Measurements from ENCODE around the gene C4BPB. TPM values are rescaled to one million over a fixed set of nuclear protein-coding genes. Genes with fewer than 3 reads are reported as not detected.

C4BPB gene
- total RNA-seq, 4 donors from 2014 or later: 1.6 to 2.7 TPM; not detected in 2

- H3K36me3 ChIP-seq: peaks cover 0 to 22% of the 10 kb centered on the region in 2 donors
- no peak overlapping the region for H3K4me3 ChIP-seq
- TF ChIP-seq POLR2A (IDR thresholded peaks at IDR 0.05): no peak
- TF ChIP-seq CTCF (IDR thresholded peaks at IDR 0.05): no peak
- no peak for TF ChIP-seq EP300 (IDR thresholded peaks at IDR 0.05)
- no peak for TF ChIP-seq POLR2AphosphoS5 (IDR thresholded peaks at IDR 0.05)
- H3K27me3 ChIP-seq: no peaks in the 10 kb centered on the region
- WGBS, 2 donors (ENCODE audit: low coverage in 1 of 2): 41 to 43% methylated on average over 2 of the region's 2 CpGs
- no peak overlapping the region for H3K27ac ChIP-seq
- no peaks in the 10 kb centered on the region for H3K9me3 ChIP-seq
- no peak for ATAC-seq
- H3K4me1 ChIP-seq: peaks cover 0 to 20% (median 12%) of the 10 kb centered on the region in 3 donors
Measured at GRCh38 chr1:207081088-207081487, 7.6 kb upstream of the C4BPB start.

- 68 to 71% methylated on average over 2 of the region's 2 CpGs for WGBS, 2 donors (ENCODE audit: low coverage in 1 of 2)
- no peaks in the 10 kb centered on the region for H3K9me3 ChIP-seq
- TF ChIP-seq EP300 (IDR thresholded peaks at IDR 0.05) (no peak), POLR2A (IDR thresholded peaks at IDR 0.05) (no peak), POLR2AphosphoS5 (IDR thresholded peaks at IDR 0.05) (no peak), CTCF (IDR thresholded peaks at IDR 0.05) (no peak)
Measured at GRCh38 chr1:207081806-207082205, 6.9 kb upstream of the C4BPB start.

GRCh38 chr1:207084232-207084631, 4.4 kb upstream of the C4BPB start:
- whole genome bisulfite sequencing, 2 donors (ENCODE audit: low coverage in 1 of 2): 49 to 77% methylated on average over 2 of the region's 2 CpGs
- ATAC-seq: no peak
- TF ChIP-seq POLR2A (IDR thresholded peaks at IDR 0.05) (no peak), CTCF (IDR thresholded peaks at IDR 0.05) (no peak), POLR2AphosphoS5 (IDR thresholded peaks at IDR 0.05) (no peak), EP300 (IDR thresholded peaks at IDR 0.05) (no peak)

More at GRCh38 chr1:207081806-207082205, 6.9 kb upstream of the C4BPB start:
- no peak for ATAC-seq
- no peaks in the 10 kb centered on the region for H3K27me3 ChIP-seq
- H3K27ac ChIP-seq: no peak overlapping the region
- no peak overlapping the region for H3K4me3 ChIP-seq
- H3K4me1 ChIP-seq: peaks cover 0 to 17% (median 9%) of the 10 kb centered on the region in 3 donors
- H3K36me3 ChIP-seq: peaks cover 0 to 22% of the 10 kb centered on the region in 2 donors

GRCh38 chr1:207084701-207085180, 3.9 kb upstream of the C4BPB start:
- 22 to 40% methylated on average over 3 to 8 of the region's 8 CpGs for WGBS, 2 donors (ENCODE audit: low coverage in 1 of 2)
- Histone ChIP-seq H3K27ac (no peak overlapping the region), H3K9me3 (no peaks in the 10 kb centered on the region), H3K36me3 (peaks cover 0 to 11% of the 10 kb centered on the region in 2 donors), H3K4me1 (peaks cover 0 to 5% (median 0%) of the 10 kb centered on the region in 3 donors), H3K4me3 (no peak overlapping the region), H3K27me3 (no peaks in the 10 kb centered on the region)
- no peak for ATAC-seq
- peak; percentile 14 to 67 (median 56) for TF ChIP-seq CTCF (IDR thresholded peaks at IDR 0.05)
- TF ChIP-seq POLR2AphosphoS5 (IDR thresholded peaks at IDR 0.05): no peak

More at GRCh38 chr1:207084232-207084631, 4.4 kb upstream of the C4BPB start:
- no peak overlapping the region for H3K27ac ChIP-seq
- no peaks in the 10 kb centered on the region for H3K9me3 ChIP-seq
- peaks cover 0 to 16% of the 10 kb centered on the region in 2 donors for H3K36me3 ChIP-seq
- H3K4me1 ChIP-seq: peaks cover 0 to 5% (median 0%) of the 10 kb centered on the region in 3 donors
- H3K27me3 ChIP-seq: no peaks in the 10 kb centered on the region
- no peak overlapping the region for H3K4me3 ChIP-seq

- ATAC-seq: no peak
- no peak overlapping the region for H3K27ac ChIP-seq
- no peaks in the 10 kb centered on the region for H3K27me3 ChIP-seq
- 70 to 76% methylated on average over 3 of the region's 3 CpGs for WGBS, 2 donors (ENCODE audit: low coverage in 1 of 2)
- H3K9me3 ChIP-seq: no peaks in the 10 kb centered on the region
- TF ChIP-seq CTCF (IDR thresholded peaks at IDR 0.05): no peak
- no peak for TF ChIP-seq POLR2AphosphoS5 (IDR thresholded peaks at IDR 0.05)
- no peak for TF ChIP-seq POLR2A (IDR thresholded peaks at IDR 0.05)
- no peak for TF ChIP-seq EP300 (IDR thresholded peaks at IDR 0.05)
- peaks cover 0 to 7% of the 10 kb centered on the region in 2 donors for H3K36me3 ChIP-seq
- H3K4me1 ChIP-seq: peaks cover 0 to 5% (median 0%) of the 10 kb centered on the region in 3 donors
- no peak overlapping the region for H3K4me3 ChIP-seq
Measured at GRCh38 chr1:207085887-207086286, 2.8 kb upstream of the C4BPB start.
